HepG2 (cell line): Measurements from ENCODE around the gene HOXA9. TPM values are rescaled to one million over a fixed set of nuclear protein-coding genes. Genes with fewer than 3 reads are reported as not detected.

Source experiments
- ATAC-seq: fragments of 200-7000 bp; cut with Tn5 transposase; 3 replicates; pipeline ENCODE4 v1.9.1; 2020; ENCODE audit warnings: mild to moderate bottlenecking, moderate library complexity
- BruUV-seq: library from RNA; stranded (reverse); fragments of 400-500 nt; replicated peaks from 2 replicates; lab custom pipeline; 2021; lab: Mats Ljungman, UMichigan
- CTCF ChIA-PET: fragments of 300-600 bp; formaldehyde crosslinking; extraction: SDS; loops from one replicate; lab custom pipeline; 2021; ENCODE audit warnings: low total read pairs, inconsistent platforms, low intra/inter-chr PET ratio; lab: Yijun Ruan, JAX
- POLR2A ChIA-PET: fragments of 350-600 bp; sonication (Branson Sonifier 250); formaldehyde crosslinking; loops from one replicate; lab custom pipeline; 2020; ENCODE audit warnings: antibody characterized with exemption, inconsistent platforms; lab: Yijun Ruan, JAX
- DNase-seq: peaks from one replicate; pipeline ENCODE4 v3.0.0-alpha.2; 2015; ENCODE audit warnings: low spot score
- FAIRE-seq: peaks from 3 replicates; lab custom pipeline; 2011; peaks lifted over from hg19 to GRCh38; lab: Jason Lieb, UNC
- H2AFZ ChIP-seq: one replicate; pipeline ENCODE4 v1.6.1; 2011; ENCODE audit warnings: low read length, inconsistent platforms
- H3K27ac ChIP-seq: fragments of 300-600 bp; 3 replicates; pipeline ENCODE4 v1.8.0; 2011; ENCODE audit warnings: mixed run types, mild to moderate bottlenecking, mixed read lengths, low read length, inconsistent platforms; ENCODE audit not compliant: insufficient read depth; ENCODE audit errors: extremely low read length
- H3K27me3 ChIP-seq, 2 experiments: fragments of 200-600 bp in 1 of 2; 2 replicates in 1 of 2; 3 replicates in 1 of 2; pipeline versions ENCODE4 v1.6.0 to v1.8.0; 2011; ENCODE audit warnings: low read length in 2 of 2, mild to moderate bottlenecking in 2 of 2, moderate library complexity in 2 of 2, inconsistent platforms in 1 of 2; ENCODE audit not compliant: insufficient read depth in 2 of 2, control insufficient read depth in 1 of 2
- H3K36me3 ChIP-seq, 2 experiments: fragments of 200-600 bp in 1 of 2; replicated peaks in 1 of 2; 2 replicates in 1 of 2; 3 replicates in 1 of 2; pipeline versions ENCODE4 v1.5.1 to v1.8.0; 2011; ENCODE audit warnings: low read length in 2 of 2, inconsistent platforms in 1 of 2; ENCODE audit not compliant: insufficient read depth in 2 of 2, control insufficient read depth in 1 of 2
- H3K4me1 ChIP-seq: 2 replicates; pipeline ENCODE4 v1.5.1; 2012; ENCODE audit warnings: low read length, inconsistent platforms; ENCODE audit not compliant: insufficient read depth
- H3K4me2 ChIP-seq: 2 replicates; pipeline ENCODE4 v1.6.0; 2011; ENCODE audit warnings: low read depth, low read length, inconsistent platforms
- H3K4me3 ChIP-seq, 3 experiments: fragments of 200-600 bp in 1 of 3; sonication (generic), shearing (Covaris generic) in 1 of 3; replicated peaks in 1 of 3; 2 replicates each; pipeline ENCODE4 v1.5.1; 2011 to 2016; ENCODE audit warnings: low read length in 3 of 3, inconsistent platforms in 2 of 3, low read depth in 2 of 3, mild to moderate bottlenecking in 2 of 3, control low read depth in 1 of 3, mixed read lengths in 1 of 3; ENCODE audit not compliant: insufficient read depth in 1 of 3
- H3K79me2 ChIP-seq: one replicate; pipeline ENCODE4 v1.6.1; 2011; ENCODE audit warnings: low read length, inconsistent platforms; ENCODE audit not compliant: insufficient read depth
- H3K9ac ChIP-seq: 2 replicates; pipeline ENCODE4 v1.6.0; 2011; ENCODE audit warnings: mild to moderate bottlenecking, low read depth, low read length, inconsistent platforms; ENCODE audit not compliant: insufficient read depth
- H3K9me3 ChIP-seq: 2 replicates; pipeline ENCODE4 v1.5.1; 2012; ENCODE audit warnings: mild to moderate bottlenecking, low read length
- H4K20me1 ChIP-seq: 2 replicates; pipeline ENCODE4 v1.6.0; 2011; ENCODE audit warnings: inconsistent platforms, mild to moderate bottlenecking, low read length, moderate library complexity; ENCODE audit not compliant: insufficient read depth
- KAT2B ChIP-seq: fragments of 150-350 bp; IDR thresholded peaks from 2 replicates; pipeline ENCODE4 v1.6.1; 2014; ENCODE audit warnings: low read depth, low read length, borderline replicate concordance
- MYPOP ChIP-seq: sonication (generic); formaldehyde crosslinking; IDR thresholded peaks from 2 replicates; pipeline ENCODE4 v1.8.1; 2023; ENCODE audit warnings: mild to moderate bottlenecking, moderate library complexity, missing genetic modification reagents
- RAD21 ChIP-seq: fragments of 450-650 bp; formaldehyde crosslinking; IDR thresholded peaks from 2 replicates; pipeline ENCODE4 v1.5.0; 2020; ENCODE audit warnings: mild to moderate bottlenecking
- REST ChIP-seq, 2 experiments: IDR thresholded peaks; 2 replicates each; pipeline ENCODE4 v1.6.1; 2011 to 2012; ENCODE audit warnings: low read length in 2 of 2, borderline replicate concordance in 1 of 2, low read depth in 1 of 2, mild to moderate bottlenecking in 1 of 2, moderate library complexity in 1 of 2
- RXRB ChIP-seq: IDR thresholded peaks from 2 replicates; pipeline ENCODE4 v1.6.1; 2016; ENCODE audit warnings: borderline replicate concordance, missing genetic modification reagents, missing compliant biosample characterization
- SMC3 ChIP-seq: IDR thresholded peaks from 2 replicates; pipeline ENCODE4 v1.6.1; 2011; ENCODE audit warnings: low read length, improper control_type of control experiment
- UBTF ChIP-seq: sonication (generic); formaldehyde crosslinking; IDR thresholded peaks from 2 replicates; pipeline ENCODE4 v1.4.0; 2020; ENCODE audit warnings: mild to moderate bottlenecking, missing genetic modification reagents
- ZBTB7A ChIP-seq: sonication (generic); formaldehyde crosslinking; IDR thresholded peaks from 2 replicates; pipeline ENCODE4 v1.8.0; 2022; ENCODE audit warnings: mild to moderate bottlenecking, missing genetic modification reagents
- ZNF180 ChIP-seq: sonication (generic); formaldehyde crosslinking; IDR thresholded peaks from 2 replicates; pipeline ENCODE4 v1.4.0; 2020; ENCODE audit warnings: low read depth, missing genetic modification reagents, borderline replicate concordance
- ZNF256 ChIP-seq: sonication (generic); formaldehyde crosslinking; conservative IDR thresholded peaks from 2 replicates; pipeline ENCODE4 v1.4.0; 2020; ENCODE audit warnings: missing genetic modification reagents
- WGBS: methylation state at CpG from one replicate; pipeline ENCODE4 v1.1.6; 2017; ENCODE audit warnings: low lambda C conversion rate; 5-methylcytosine and 5-hydroxymethylcytosine counted together
- in situ Hi-C: cut with HindIII; loops from 2 replicates; pipeline ENCODE4 v1.10.0; 2017; ENCODE audit warnings: low pct_unique_long_range_greater_than_20kb; ENCODE audit not compliant: extremely low pct_ligation_motif_present
- intact Hi-C: fragments of 100-400 bp; cut with micrococcal nuclease; formaldehyde crosslinking; loops from one replicate; pipeline ENCODE4 v1.10.0; 2022; ENCODE audit not compliant: unreplicated experiment
- polyA plus RNA-seq, 8 experiments: library from polyadenylated mRNA; depleted of rRNA in 3 of 8; stranded (reverse) in 7 of 8; unstranded in 1 of 8; fragments of >200 nt; fragmentation: Illumina TruSeq in 4 of 8; extraction: Trizol in 4 of 8; gene quantifications; 2 replicates each; pipeline versions ENCODE4 v1.2.1 to v1.2.3, GENCODE V29; 2011 to 2016; ENCODE audit warnings: low read depth in 4 of 8, missing spikeins in 1 of 8, mixed read lengths in 1 of 8; ENCODE audit not compliant: insufficient read depth in 1 of 8
- total RNA-seq, 5 experiments: library from RNA; depleted of rRNA; stranded (reverse); fragments of >200 nt; fragmentation: Illumina TruSeq; extraction: Trizol; gene quantifications; 2 replicates each; pipeline ENCODE4 v1.2.3, GENCODE V29; 2016; ENCODE audit warnings: low read depth in 1 of 5

HOXA9 gene
- total and polyA plus RNA-seq, 2 of the 13 experiments (the other 11 are each of a cell fraction or from before 2014, with no cell fraction given) = not detected

GRCh38 chr7:27126596-27127327, 38.6 kb downstream of the HOXA9 start:
- in situ Hi-C loops = no loop called here
- no peak for FAIRE-seq
- TF ChIP-seq RXRB (CRISPR knock-in tag) = no peak
- no peak for TF ChIP-seq RAD21 (CRISPR knock-in tag)
- no peak for TF ChIP-seq REST (IDR thresholded peaks at IDR 0.05; ENCODE audit: borderline replicate concordance in 1 of 2, low read depth in 1 of 2, low read length in 2 of 2)
- no peak for TF ChIP-seq MYPOP (CRISPR knock-in tag)
- TF ChIP-seq ZNF256 (CRISPR knock-in tag) = no peak
- no peak for TF ChIP-seq ZNF180 (CRISPR knock-in tag)
- no peak for TF ChIP-seq UBTF (CRISPR knock-in tag)
- TF ChIP-seq SMC3 = no peak
- no peak for TF ChIP-seq ZBTB7A (CRISPR knock-in tag)
- TF ChIP-seq KAT2B = no peak
- TF ChIP-seq, all 625 proteins: peak for 0
- CTCF ChIA-PET = no interaction called here
- Histone ChIP-seq H2AFZ (no peak overlapping the region), H3K79me2 (peaks cover 17% of the 10 kb centered on the region), H3K4me3 (no peak overlapping the region), H3K27me3 (no peaks in the 10 kb centered on the region; a peak in 1 of 5 replicates), H3K4me2 (no peak overlapping the region), H4K20me1 (no peaks in the 10 kb centered on the region), H3K9ac (no peak overlapping the region), H3K36me3 (peaks cover 0 to 8% of the 10 kb centered on the region in 2 experiments; a peak in 1 of 5 replicates), H3K9me3 (no peaks in the 10 kb centered on the region), H3K4me1 (peaks cover 76% of the 10 kb centered on the region), H3K27ac (no peak overlapping the region)
- DNase-seq (no peak), ATAC-seq (no peak)
- intact Hi-C loops = no loop called here
- WGBS = 85% methylated on average over 3 of the region's 3 CpGs
- POLR2A ChIA-PET = no interaction called here
- BruUV-seq = no TSS peak
